Glutamatergic neuron (in vitro differentiated cells): ENCODE results near the gene STAP2. TPM values are rescaled to one million over a fixed set of nuclear protein-coding genes. Genes with fewer than 3 reads are reported as not detected.

ENCODE experiments used
- DNase-seq: peaks from one replicate; pipeline ENCODE4 v3.0.0; 2022
- H3K27ac Mint-ChIP-seq: one replicate; pipeline ENCODE4 v1.8.0; 2020; ENCODE audit warnings: mild to moderate bottlenecking, mixed read lengths, inconsistent platforms; ENCODE audit not compliant: unreplicated experiment
- H3K27me3 Mint-ChIP-seq: one replicate; pipeline ENCODE4 v1.8.0; 2020; ENCODE audit warnings: mild to moderate bottlenecking, moderate library complexity, mixed read lengths, inconsistent platforms; ENCODE audit not compliant: unreplicated experiment
- H3K36me3 Mint-ChIP-seq: one replicate; pipeline ENCODE4 v1.8.0; 2020; ENCODE audit warnings: mild to moderate bottlenecking, mixed read lengths, inconsistent platforms; ENCODE audit not compliant: unreplicated experiment
- H3K4me1 Mint-ChIP-seq: one replicate; pipeline ENCODE4 v1.8.0; 2020; ENCODE audit warnings: mild to moderate bottlenecking, low read depth, mixed read lengths, inconsistent platforms; ENCODE audit not compliant: unreplicated experiment
- H3K4me3 Mint-ChIP-seq: one replicate; pipeline ENCODE4 v1.8.0; 2020; ENCODE audit warnings: mild to moderate bottlenecking, mixed read lengths, inconsistent platforms; ENCODE audit not compliant: unreplicated experiment
- H3K9me3 Mint-ChIP-seq: one replicate; pipeline ENCODE4 v1.8.0; 2020; ENCODE audit warnings: mild to moderate bottlenecking, moderate library complexity, mixed read lengths, inconsistent platforms; ENCODE audit not compliant: unreplicated experiment
- CTCF ChIP-seq: fragments of 200-600 bp; sonication (generic); IDR thresholded peaks from one replicate; pipeline ENCODE4 v1.5.0; 2021; ENCODE audit not compliant: partially characterized antibody, unreplicated experiment
- total RNA-seq: library from RNA; stranded (reverse); fragmentation: NEBNext Ultra II Directional; extraction: Animal tissue kit (Norgen Biotek cat#: 25700); gene quantifications from one replicate; pipeline ENCODE4 v1.2.1, GENCODE V29; 2021; ENCODE audit not compliant: unreplicated experiment

The STAP2 gene
- total RNA-seq, 1 donor from 2014 or later: 18.1 TPM

GRCh38 chr19:4369888-4370260, 31.2 kb upstream of the STAP2 start:
- peak overlapping the region; percentile 30 for H3K4me3 Mint-ChIP-seq
- H3K27ac Mint-ChIP-seq: peak overlapping the region; percentile 78
- peaks cover 30% of the 10 kb centered on the region for H3K27me3 Mint-ChIP-seq
- peaks cover 13% of the 10 kb centered on the region for H3K9me3 Mint-ChIP-seq
- peaks cover 20% of the 10 kb centered on the region for H3K4me1 Mint-ChIP-seq
- DNase-seq: peak; percentile 60
- no peaks in the 10 kb centered on the region for H3K36me3 Mint-ChIP-seq
- TF ChIP-seq CTCF: no peak

- Mint-ChIP-seq H3K27me3 (peaks cover 30% of the 10 kb centered on the region), H3K27ac (peak overlapping the region; percentile 78), H3K4me1 (peaks cover 20% of the 10 kb centered on the region), H3K36me3 (no peaks in the 10 kb centered on the region), H3K9me3 (peaks cover 15% of the 10 kb centered on the region), H3K4me3 (peak overlapping the region; percentile 30)
- TF ChIP-seq CTCF: no peak
- no peak for DNase-seq
Measured at GRCh38 chr19:4369109-4369887, 30.7 kb upstream of the STAP2 start.

- no peak for TF ChIP-seq CTCF
- Mint-ChIP-seq H3K4me3 (peak overlapping the region; percentile 15), H3K27ac (peak overlapping the region; percentile 55), H3K36me3 (no peaks in the 10 kb centered on the region), H3K4me1 (peaks cover 16% of the 10 kb centered on the region), H3K9me3 (peaks cover 17% of the 10 kb centered on the region), H3K27me3 (peaks cover 32% of the 10 kb centered on the region)
- DNase-seq: no peak
Measured at GRCh38 chr19:4368128-4368820, 29.6 kb upstream of the STAP2 start.

- no peak for TF ChIP-seq CTCF
- Mint-ChIP-seq H3K27me3 (peaks cover 32% of the 10 kb centered on the region), H3K4me3 (peak overlapping the region; percentile 15), H3K36me3 (no peaks in the 10 kb centered on the region), H3K27ac (peak overlapping the region; percentile 55), H3K9me3 (peaks cover 17% of the 10 kb centered on the region), H3K4me1 (peaks cover 16% of the 10 kb centered on the region)
- no peak for DNase-seq
Measured at GRCh38 chr19:4367781-4368127, 29.1 kb upstream of the STAP2 start.

- no peaks in the 10 kb centered on the region for H3K36me3 Mint-ChIP-seq
- H3K4me1 Mint-ChIP-seq: peaks cover 16% of the 10 kb centered on the region
- H3K27me3 Mint-ChIP-seq: peaks cover 29% of the 10 kb centered on the region
- H3K9me3 Mint-ChIP-seq: peaks cover 17% of the 10 kb centered on the region
- DNase-seq: no peak
- no peak for TF ChIP-seq CTCF
- H3K4me3 Mint-ChIP-seq: no peak overlapping the region
- H3K27ac Mint-ChIP-seq: peak overlapping the region; percentile 55
Measured at GRCh38 chr19:4367336-4367723, 28.7 kb upstream of the STAP2 start.
